Measurements from ENCODE around the gene ANKRD63. TPM values are rescaled to one million over a fixed set of nuclear protein-coding genes. Genes with fewer than 3 reads are reported as not detected.

ANKRD63 gene
- total RNA-seq, 1 donor from 2014 or later, result not detected

DNA sequence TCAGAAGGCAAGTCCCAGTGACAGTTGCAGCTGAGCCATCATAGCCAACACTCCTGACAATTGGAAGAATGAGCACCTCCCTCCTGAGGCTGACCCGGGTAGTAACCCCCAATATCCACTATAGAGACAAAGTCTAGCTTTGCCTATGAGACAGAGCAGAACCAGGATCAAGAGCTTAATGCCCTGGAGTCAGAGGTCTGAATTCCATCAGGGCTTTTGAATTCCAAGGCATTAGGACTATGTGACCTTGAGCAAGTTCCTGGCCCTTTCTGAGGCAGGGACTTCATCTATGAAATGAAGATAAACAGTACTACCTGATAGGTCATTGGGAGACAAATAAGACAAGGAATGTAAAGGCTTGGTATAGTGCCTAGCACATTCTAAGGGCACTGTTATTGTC lies 37.5 kb upstream of the ANKRD63 start:
- Histone ChIP-seq H3K4me1 (peaks cover 18% of the 10 kb centered on the region), H3K9ac (no peak overlapping the region), H2AFZ (replicated peaks) (no peak overlapping the region), H3K27me3 (peaks cover 46% of the 10 kb centered on the region), H3K9me3 (ENCODE audit: low read depth) (no peaks in the 10 kb centered on the region), H3K36me3 (no peaks in the 10 kb centered on the region), H4K20me1 (ENCODE audit: low read depth) (peaks cover 18% of the 10 kb centered on the region), H3F3A (ENCODE audit: low read depth) (peaks cover 17% of the 10 kb centered on the region), H3K4me2 (no peak overlapping the region), H3K4me3 (no peak overlapping the region), H3K27ac (no peak overlapping the region), H3K79me2 (ENCODE audit: low read depth) (no peaks in the 10 kb centered on the region)
- no peak overlapping the region for H3K4me3 Mint-ChIP-seq
- H3K36me3 Mint-ChIP-seq, result peaks cover 5% of the 10 kb centered on the region
- H3K27me3 Mint-ChIP-seq (ENCODE audit: insufficient read depth, low read depth), result peaks cover 17% of the 10 kb centered on the region
- no peak overlapping the region for H3K27ac Mint-ChIP-seq
- H3K4me1 Mint-ChIP-seq, result peaks cover 32% of the 10 kb centered on the region
- H3K9me3 Mint-ChIP-seq, result no peaks in the 10 kb centered on the region
- DNase-seq (ENCODE audit: low spot score), result no peak
- no peak for TF ChIP-seq EZH2phosphoT487 (IDR thresholded peaks at IDR 0.05)
- TF ChIP-seq EZH2 (IDR thresholded peaks at IDR 0.05), result no peak
- TF ChIP-seq, protein P1, sequence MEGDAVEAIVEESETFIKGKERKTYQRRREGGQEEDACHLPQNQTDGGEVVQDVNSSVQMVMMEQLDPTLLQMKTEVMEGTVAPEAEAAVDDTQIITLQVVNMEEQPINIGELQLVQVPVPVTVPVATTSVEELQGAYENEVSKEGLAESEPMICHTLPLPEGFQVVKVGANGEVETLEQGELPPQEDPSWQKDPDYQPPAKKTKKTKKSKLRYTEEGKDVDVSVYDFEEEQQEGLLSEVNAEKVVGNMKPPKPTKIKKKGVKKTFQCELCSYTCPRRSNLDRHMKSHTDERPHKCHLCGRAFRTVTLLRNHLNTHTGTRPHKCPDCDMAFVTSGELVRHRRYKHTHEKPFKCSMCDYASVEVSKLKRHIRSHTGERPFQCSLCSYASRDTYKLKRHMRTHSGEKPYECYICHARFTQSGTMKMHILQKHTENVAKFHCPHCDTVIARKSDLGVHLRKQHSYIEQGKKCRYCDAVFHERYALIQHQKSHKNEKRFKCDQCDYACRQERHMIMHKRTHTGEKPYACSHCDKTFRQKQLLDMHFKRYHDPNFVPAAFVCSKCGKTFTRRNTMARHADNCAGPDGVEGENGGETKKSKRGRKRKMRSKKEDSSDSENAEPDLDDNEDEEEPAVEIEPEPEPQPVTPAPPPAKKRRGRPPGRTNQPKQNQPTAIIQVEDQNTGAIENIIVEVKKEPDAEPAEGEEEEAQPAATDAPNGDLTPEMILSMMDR (IDR thresholded peaks at IDR 0.05), result no peak

DNA sequence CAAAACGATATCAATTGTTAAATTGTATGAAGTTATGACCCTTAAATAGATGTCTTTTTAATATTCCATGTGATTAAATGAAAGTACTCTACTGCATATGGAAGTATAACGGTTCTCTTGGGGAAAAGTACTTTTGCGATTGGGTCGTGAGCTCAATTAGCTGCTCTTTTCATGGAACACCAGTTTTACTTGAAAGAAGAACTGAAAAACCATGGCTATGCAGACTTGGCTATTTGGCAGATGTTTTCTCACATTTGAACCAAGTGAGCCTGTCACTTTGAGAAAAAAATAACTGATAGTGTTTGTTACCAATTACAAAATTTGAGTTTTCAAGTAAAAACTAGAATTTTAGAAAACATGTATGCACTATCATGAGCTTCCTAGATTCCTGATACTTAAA lies 34.7 kb upstream of the ANKRD63 start:
- peaks cover 18% of the 10 kb centered on the region for H3K27me3 Mint-ChIP-seq (ENCODE audit: insufficient read depth, low read depth)
- Histone ChIP-seq H3K4me2 (no peak overlapping the region), H3K27ac (no peak overlapping the region), H3K4me1 (peaks cover 3% of the 10 kb centered on the region), H3K36me3 (no peaks in the 10 kb centered on the region), H4K20me1 (ENCODE audit: low read depth) (peaks cover 4% of the 10 kb centered on the region), H3K4me3 (no peak overlapping the region), H3F3A (ENCODE audit: low read depth) (peaks cover 5% of the 10 kb centered on the region), H3K79me2 (ENCODE audit: low read depth) (no peaks in the 10 kb centered on the region), H2AFZ (replicated peaks) (no peak overlapping the region), H3K9ac (no peak overlapping the region), H3K9me3 (ENCODE audit: low read depth) (no peaks in the 10 kb centered on the region), H3K27me3 (peaks cover 24% of the 10 kb centered on the region)
- DNase-seq (ENCODE audit: low spot score), result no peak
- H3K4me3 Mint-ChIP-seq, result no peak overlapping the region
- H3K4me1 Mint-ChIP-seq, result peaks cover 27% of the 10 kb centered on the region
- H3K27ac Mint-ChIP-seq, result no peak overlapping the region
- H3K36me3 Mint-ChIP-seq, result no peaks in the 10 kb centered on the region
- no peaks in the 10 kb centered on the region for H3K9me3 Mint-ChIP-seq
- TF ChIP-seq EZH2 (IDR thresholded peaks at IDR 0.05) (no peak), EZH2phosphoT487 (IDR thresholded peaks at IDR 0.05) (no peak)
- TF ChIP-seq, protein P1 (IDR thresholded peaks at IDR 0.05), result no peak

DNA sequence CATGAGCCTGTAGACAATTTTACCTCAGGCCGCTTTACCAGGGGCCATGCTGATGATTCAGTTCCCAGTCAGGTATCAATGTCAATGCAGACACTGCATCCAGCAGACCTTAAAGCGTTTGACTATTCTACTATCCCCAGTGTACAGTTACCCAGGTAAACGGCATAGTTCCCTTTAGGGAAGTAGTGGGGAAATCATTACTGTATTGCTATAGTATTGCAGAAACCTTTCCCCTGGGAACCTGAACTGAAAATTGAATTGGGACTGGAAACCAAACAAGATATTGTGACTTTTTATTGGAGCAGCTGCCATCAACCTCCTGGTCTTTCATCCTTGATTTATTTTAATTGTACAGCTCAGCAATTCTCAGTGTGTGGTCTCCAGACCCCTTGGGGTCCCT lies 34.1 kb upstream of the ANKRD63 start:
- Mint-ChIP-seq H3K4me3 (no peak overlapping the region), H3K36me3 (no peaks in the 10 kb centered on the region), H3K9me3 (no peaks in the 10 kb centered on the region), H3K4me1 (peaks cover 21% of the 10 kb centered on the region), H3K27ac (no peak overlapping the region), H3K27me3 (ENCODE audit: insufficient read depth, low read depth) (peaks cover 18% of the 10 kb centered on the region)
- no peaks in the 10 kb centered on the region for H3F3A ChIP-seq (ENCODE audit: low read depth)
- TF ChIP-seq EZH2phosphoT487 (IDR thresholded peaks at IDR 0.05), result no peak
- TF ChIP-seq, protein P1 (IDR thresholded peaks at IDR 0.05), result no peak
- TF ChIP-seq EZH2 (IDR thresholded peaks at IDR 0.05), result no peak
- H2AFZ ChIP-seq (replicated peaks), result no peak overlapping the region
- no peaks in the 10 kb centered on the region for H3K36me3 ChIP-seq
- no peaks in the 10 kb centered on the region for H3K9me3 ChIP-seq (ENCODE audit: low read depth)
- H3K79me2 ChIP-seq (ENCODE audit: low read depth), result no peaks in the 10 kb centered on the region
- H3K4me2 ChIP-seq, result no peak overlapping the region
- H3K4me1 ChIP-seq, result no peaks in the 10 kb centered on the region
- no peaks in the 10 kb centered on the region for H4K20me1 ChIP-seq (ENCODE audit: low read depth)
- H3K27ac ChIP-seq, result no peak overlapping the region
- no peak for DNase-seq (ENCODE audit: low spot score)
- H3K27me3 ChIP-seq, result peaks cover 22% of the 10 kb centered on the region
- no peak overlapping the region for H3K4me3 ChIP-seq
- no peak overlapping the region for H3K9ac ChIP-seq
